ENCODE measurements around the gene KCNH1.
"Not testable (repeated sequence)": the region's sequence is repeated elsewhere in the genome, so short reads cannot be mapped to it uniquely, and the experiment has no call there.

KCNH1 gene

GRCh38 chr1:210669951-210670350 lies 464.0 kb downstream of the KCNH1 start:
- Histone ChIP-seq H3K4me1 (ENCODE audit: control insufficient read depth in 1 of 2, insufficient read depth in 2 of 2, low read length in 2 of 2) (no peaks in the 10 kb centered on the region), H3K36me3 (ENCODE audit: control insufficient read depth in 1 of 2, insufficient read depth in 2 of 2, low read length in 2 of 2) (peaks cover 0 to 2% of the 10 kb centered on the region in 2 donors), H3K27ac (ENCODE audit: low read length) (no peak overlapping the region), H3K4me3 (ENCODE audit: low read depth in 1 of 2, low read length in 2 of 2) (no peak overlapping the region), H3K27me3 (ENCODE audit: low read depth, low read length) (no peaks in the 10 kb centered on the region), H3K9me3 (ENCODE audit: control insufficient read depth in 1 of 2, low read length in 2 of 2) (peaks cover 0 to 4% of the 10 kb centered on the region in 2 donors)

GRCh38 chr1:210663730-210664573 lies 470.0 kb downstream of the KCNH1 start:
- Histone ChIP-seq H3K4me3 (ENCODE audit: low read depth in 1 of 2, low read length in 2 of 2) (no peak overlapping the region), H3K27ac (ENCODE audit: low read length) (no peak overlapping the region), H3K9me3 (ENCODE audit: control insufficient read depth in 1 of 2, low read length in 2 of 2) (no peaks in the 10 kb centered on the region), H3K36me3 (ENCODE audit: control insufficient read depth in 1 of 2, insufficient read depth in 2 of 2, low read length in 2 of 2) (no peaks in the 10 kb centered on the region), H3K27me3 (ENCODE audit: low read depth, low read length) (no peaks in the 10 kb centered on the region), H3K4me1 (ENCODE audit: control insufficient read depth in 1 of 2, insufficient read depth in 2 of 2, low read length in 2 of 2) (no peaks in the 10 kb centered on the region)

GRCh38 chr1:210662291-210663050 lies 471.5 kb downstream of the KCNH1 start:
- H3K27ac ChIP-seq (ENCODE audit: low read length): no peak overlapping the region
- H3K4me3 ChIP-seq (ENCODE audit: low read depth in 1 of 2, low read length in 2 of 2): no peak overlapping the region

GRCh38 chr1:210661520-210661919 lies 472.4 kb downstream of the KCNH1 start:
- not testable (repeated sequence) for H3K4me3 ChIP-seq (ENCODE audit: low read depth in 1 of 2, low read length in 2 of 2); H3K27me3 ChIP-seq (ENCODE audit: low read depth, low read length); H3K9me3 ChIP-seq (ENCODE audit: control insufficient read depth in 1 of 2, low read length in 2 of 2); H3K27ac ChIP-seq (ENCODE audit: low read length); H3K36me3 ChIP-seq (ENCODE audit: control insufficient read depth in 1 of 2, insufficient read depth in 2 of 2, low read length in 2 of 2); H3K4me1 ChIP-seq (ENCODE audit: control insufficient read depth in 1 of 2, insufficient read depth in 2 of 2, low read length in 2 of 2)

More at GRCh38 chr1:210662291-210663050, 471.5 kb downstream of the KCNH1 start:
- H3K27me3 ChIP-seq (ENCODE audit: low read depth, low read length): no peaks in the 10 kb centered on the region
- H3K36me3 ChIP-seq (ENCODE audit: control insufficient read depth in 1 of 2, insufficient read depth in 2 of 2, low read length in 2 of 2): no peaks in the 10 kb centered on the region
- H3K4me1 ChIP-seq (ENCODE audit: control insufficient read depth in 1 of 2, insufficient read depth in 2 of 2, low read length in 2 of 2): no peaks in the 10 kb centered on the region
- no peaks in the 10 kb centered on the region for H3K9me3 ChIP-seq (ENCODE audit: control insufficient read depth in 1 of 2, low read length in 2 of 2)

- no peak overlapping the region for H3K27ac ChIP-seq (ENCODE audit: low read length)
- no peaks in the 10 kb centered on the region for H3K27me3 ChIP-seq (ENCODE audit: low read depth, low read length)
- H3K4me3 ChIP-seq (ENCODE audit: low read depth in 1 of 2, low read length in 2 of 2): no peak overlapping the region
- H3K36me3 ChIP-seq (ENCODE audit: control insufficient read depth in 1 of 2, insufficient read depth in 2 of 2, low read length in 2 of 2): no peaks in the 10 kb centered on the region
- H3K4me1 ChIP-seq (ENCODE audit: control insufficient read depth in 1 of 2, insufficient read depth in 2 of 2, low read length in 2 of 2): no peaks in the 10 kb centered on the region
- no peaks in the 10 kb centered on the region for H3K9me3 ChIP-seq (ENCODE audit: control insufficient read depth in 1 of 2, low read length in 2 of 2)
Observed at GRCh38 chr1:210657806-210658205, 476.1 kb downstream of the KCNH1 start.

GRCh38 chr1:210655511-210655910 lies 478.4 kb downstream of the KCNH1 start:
- no peaks in the 10 kb centered on the region for H3K4me1 ChIP-seq (ENCODE audit: control insufficient read depth in 1 of 2, insufficient read depth in 2 of 2, low read length in 2 of 2)
- H3K4me3 ChIP-seq (ENCODE audit: low read depth in 1 of 2, low read length in 2 of 2): no peak overlapping the region
- no peaks in the 10 kb centered on the region for H3K9me3 ChIP-seq (ENCODE audit: control insufficient read depth in 1 of 2, low read length in 2 of 2)
- no peaks in the 10 kb centered on the region for H3K36me3 ChIP-seq (ENCODE audit: control insufficient read depth in 1 of 2, insufficient read depth in 2 of 2, low read length in 2 of 2)
- no peak overlapping the region for H3K27ac ChIP-seq (ENCODE audit: low read length)
- no peaks in the 10 kb centered on the region for H3K27me3 ChIP-seq (ENCODE audit: low read depth, low read length)

- Histone ChIP-seq H3K4me1 (ENCODE audit: control insufficient read depth in 1 of 2, insufficient read depth in 2 of 2, low read length in 2 of 2) (no peaks in the 10 kb centered on the region), H3K36me3 (ENCODE audit: control insufficient read depth in 1 of 2, insufficient read depth in 2 of 2, low read length in 2 of 2) (no peaks in the 10 kb centered on the region), H3K4me3 (ENCODE audit: low read depth in 1 of 2, low read length in 2 of 2) (no peak overlapping the region), H3K27me3 (ENCODE audit: low read depth, low read length) (no peaks in the 10 kb centered on the region), H3K27ac (ENCODE audit: low read length) (no peak overlapping the region), H3K9me3 (ENCODE audit: control insufficient read depth in 1 of 2, low read length in 2 of 2) (no peaks in the 10 kb centered on the region)
Observed at GRCh38 chr1:210654176-210654981, 479.6 kb downstream of the KCNH1 start.

GRCh38 chr1:210653771-210654170 lies 480.2 kb downstream of the KCNH1 start:
- Histone ChIP-seq H3K9me3 (ENCODE audit: control insufficient read depth in 1 of 2, low read length in 2 of 2) (no peaks in the 10 kb centered on the region), H3K4me3 (ENCODE audit: low read depth in 1 of 2, low read length in 2 of 2) (no peak overlapping the region), H3K4me1 (ENCODE audit: control insufficient read depth in 1 of 2, insufficient read depth in 2 of 2, low read length in 2 of 2) (no peaks in the 10 kb centered on the region), H3K36me3 (ENCODE audit: control insufficient read depth in 1 of 2, insufficient read depth in 2 of 2, low read length in 2 of 2) (no peaks in the 10 kb centered on the region), H3K27ac (ENCODE audit: low read length) (no peak overlapping the region), H3K27me3 (ENCODE audit: low read depth, low read length) (no peaks in the 10 kb centered on the region)

GRCh38 chr1:210652329-210652954 lies 481.5 kb downstream of the KCNH1 start:
- Histone ChIP-seq H3K36me3 (ENCODE audit: control insufficient read depth in 1 of 2, insufficient read depth in 2 of 2, low read length in 2 of 2) (no peaks in the 10 kb centered on the region), H3K4me3 (ENCODE audit: low read depth in 1 of 2, low read length in 2 of 2) (no peak overlapping the region), H3K27me3 (ENCODE audit: low read depth, low read length) (no peaks in the 10 kb centered on the region), H3K27ac (ENCODE audit: low read length) (no peak overlapping the region), H3K4me1 (ENCODE audit: control insufficient read depth in 1 of 2, insufficient read depth in 2 of 2, low read length in 2 of 2) (no peaks in the 10 kb centered on the region), H3K9me3 (ENCODE audit: control insufficient read depth in 1 of 2, low read length in 2 of 2) (no peaks in the 10 kb centered on the region)

GRCh38 chr1:210650403-210650802 lies 483.5 kb downstream of the KCNH1 start:
- Histone ChIP-seq H3K27ac (ENCODE audit: low read length) (no peak overlapping the region), H3K4me1 (ENCODE audit: control insufficient read depth in 1 of 2, insufficient read depth in 2 of 2, low read length in 2 of 2) (no peaks in the 10 kb centered on the region), H3K9me3 (ENCODE audit: control insufficient read depth in 1 of 2, low read length in 2 of 2) (no peaks in the 10 kb centered on the region), H3K36me3 (ENCODE audit: control insufficient read depth in 1 of 2, insufficient read depth in 2 of 2, low read length in 2 of 2) (no peaks in the 10 kb centered on the region), H3K27me3 (ENCODE audit: low read depth, low read length) (no peaks in the 10 kb centered on the region), H3K4me3 (ENCODE audit: low read depth in 1 of 2, low read length in 2 of 2) (no peak overlapping the region)

Measured in muscle layer of duodenum (tissue), 2 donors.